ENCODE results near the gene ARPC2. TPM values are rescaled to one million over a fixed set of nuclear protein-coding genes. Genes with fewer than 3 reads are reported as not detected.

ARPC2 gene
- total and polyA plus RNA-seq, 2 of the 13 experiments (the other 11 are each of a cell fraction or from before 2014, with no cell fraction given): 168 to 303 TPM

- Histone ChIP-seq H4K20me1 (ENCODE audit: insufficient read depth, low read length) (no peaks in the 10 kb centered on the region; the same call in 1 of the 2 replicates), H3K79me2 (ENCODE audit: insufficient read depth, low read length) (peaks cover 21% of the 10 kb centered on the region), H3K4me3 (replicated peaks in 1 of 3; ENCODE audit: insufficient read depth in 1 of 3, low read depth in 2 of 3, low read length in 3 of 3) (peak overlapping the region; percentile 78 to 96 (median 91)), H3K27ac (ENCODE audit: extremely low read length, insufficient read depth, low read length) (no peak overlapping the region), H3K4me2 (ENCODE audit: low read depth, low read length) (peak overlapping the region; percentile 99), H3K9ac (ENCODE audit: insufficient read depth, low read depth, low read length) (peak overlapping the region; percentile 84), H3K9me3 (ENCODE audit: low read length) (no peaks in the 10 kb centered on the region), H3K36me3 (replicated peaks in 1 of 2; ENCODE audit: control insufficient read depth in 1 of 2, insufficient read depth in 2 of 2, low read length in 2 of 2) (peaks cover 24 to 43% of the 10 kb centered on the region in 2 experiments), H3K4me1 (ENCODE audit: insufficient read depth, low read length) (peaks cover 45% of the 10 kb centered on the region), H3K27me3 (ENCODE audit: control insufficient read depth in 1 of 2, insufficient read depth in 2 of 2, low read length in 2 of 2) (no peaks in the 10 kb centered on the region; a peak in 1 of 5 replicates), H2AFZ (ENCODE audit: low read length) (no peak overlapping the region)
- POLR2A ChIA-PET: interaction anchor here (0.5 to 7.5 kb wide), 7 partner anchors 12 to 175 kb away, joined by 3 to 121 read pairs (median 16); partner anchors contain the start of genes CATIP, GPBAR1 and TMBIM1
- no TSS peak for BruUV-seq (replicated peaks)
- TF ChIP-seq ZNF576 (CRISPR knock-in tag; IDR thresholded peaks at IDR 0.05) (no peak), IRF2 (CRISPR knock-in tag; IDR thresholded peaks at IDR 0.05) (no peak), GTF3A (CRISPR knock-in tag; conservative IDR thresholded peaks at IDR 0.05) (0 out of 2 replicates have a peak, but pooled peaks have one; percentile 15), PREB (CRISPR knock-in tag; IDR thresholded peaks at IDR 0.05) (no peak), ZNF331 (CRISPR knock-in tag; IDR thresholded peaks at IDR 0.05) (no peak), GTF2F1 (IDR thresholded peaks at IDR 0.05; ENCODE audit: low read length) (no peak), IKZF4 (CRISPR knock-in tag; IDR thresholded peaks at IDR 0.05; ENCODE audit: borderline replicate concordance, low read depth, not compliant biosample characterization) (no peak), ZNF10 (CRISPR knock-in tag; IDR thresholded peaks at IDR 0.05; ENCODE audit: borderline replicate concordance, low read depth) (no peak), GATA4 (IDR thresholded peaks at IDR 0.05; ENCODE audit: borderline replicate concordance, low read depth) (no peak), ZNF382 (CRISPR knock-in tag; IDR thresholded peaks at IDR 0.05; ENCODE audit: borderline replicate concordance) (no peak), ZNF615 (CRISPR knock-in tag; IDR thresholded peaks at IDR 0.05; ENCODE audit: borderline replicate concordance) (no peak), ZBTB42 (CRISPR knock-in tag; IDR thresholded peaks at IDR 0.05) (no peak), POLR2G (IDR thresholded peaks at IDR 0.05; ENCODE audit: low read depth, low read length) (0 out of 2 replicates have a peak, but pooled peaks have one; percentile 10), MYNN (CRISPR knock-in tag; IDR thresholded peaks at IDR 0.05; ENCODE audit: low read depth) (no peak), ZNF547 (CRISPR knock-in tag; IDR thresholded peaks at IDR 0.05) (0 out of 2 replicates have a peak, but pooled peaks have one; percentile 37), ZNF224 (CRISPR knock-in tag; IDR thresholded peaks at IDR 0.05) (no peak), LCORL (IDR thresholded peaks at IDR 0.05) (no peak), LCORL (CRISPR knock-in tag; IDR thresholded peaks at IDR 0.05) (0 out of 2 replicates have a peak, but pooled peaks have one; percentile 3), TEF (CRISPR knock-in tag; IDR thresholded peaks at IDR 0.05) (no peak)
- TF ChIP-seq, protein P1, sequence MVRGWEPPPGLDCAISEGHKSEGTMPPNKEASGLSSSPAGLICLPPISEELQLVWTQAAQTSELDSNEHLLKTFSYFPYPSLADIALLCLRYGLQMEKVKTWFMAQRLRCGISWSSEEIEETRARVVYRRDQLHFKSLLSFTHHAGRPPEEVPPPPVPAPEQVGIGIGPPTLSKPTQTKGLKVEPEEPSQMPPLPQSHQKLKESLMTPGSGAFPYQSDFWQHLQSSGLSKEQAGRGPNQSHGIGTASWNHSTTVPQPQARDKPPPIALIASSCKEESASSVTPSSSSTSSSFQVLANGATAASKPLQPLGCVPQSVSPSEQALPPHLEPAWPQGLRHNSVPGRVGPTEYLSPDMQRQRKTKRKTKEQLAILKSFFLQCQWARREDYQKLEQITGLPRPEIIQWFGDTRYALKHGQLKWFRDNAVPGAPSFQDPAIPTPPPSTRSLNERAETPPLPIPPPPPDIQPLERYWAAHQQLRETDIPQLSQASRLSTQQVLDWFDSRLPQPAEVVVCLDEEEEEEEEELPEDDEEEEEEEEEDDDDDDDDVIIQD (CRISPR knock-in tag; IDR thresholded peaks at IDR 0.05; ENCODE audit: low read depth): no peak
- TF ChIP-seq, protein P2, sequence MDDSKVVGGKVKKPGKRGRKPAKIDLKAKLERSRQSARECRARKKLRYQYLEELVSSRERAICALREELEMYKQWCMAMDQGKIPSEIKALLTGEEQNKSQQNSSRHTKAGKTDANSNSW (CRISPR knock-in tag; IDR thresholded peaks at IDR 0.05; ENCODE audit: borderline replicate concordance): no peak
- intact Hi-C loops (cut with micrococcal nuclease; ENCODE audit: unreplicated experiment) (loop anchor here (5.0 kb wide), 2 partner anchors 54 to 84 kb away; partner anchors contain the start of gene ARPC2), in situ Hi-C loops (cut with HindIII; ENCODE audit: extremely low pct_ligation_motif_present, low pct_unique_long_range_greater_than_20kb) (loop anchor here (5.0 to 10.0 kb wide), 2 partner anchors 193 to 376 kb away; no protein-coding TSS in a partner anchor)
- DNase-seq (ENCODE audit: low spot score) (no peak), FAIRE-seq (no peak), ATAC-seq (no peak)
- CTCF ChIA-PET (ENCODE audit: low intra/inter-chr PET ratio, low total read pairs): interaction anchor here (1.2 to 2.0 kb wide), 2 partner anchors 22 to 195 kb away, joined by 4 to 13 read pairs; partner anchors contain the start of gene TMBIM1
- WGBS (ENCODE audit: low lambda C conversion rate): 33% methylated on average over 4 of the region's 4 CpGs
These were observed 54.5 kb downstream of the ARPC2 start for GRCh38 chr2:218271487-218271797.
